ENCODE measurements around the gene SLC26A9.
A peak's percentile ranks its signal among the peaks of the same experiment; 100 is the strongest.

The SLC26A9 gene

DNA sequence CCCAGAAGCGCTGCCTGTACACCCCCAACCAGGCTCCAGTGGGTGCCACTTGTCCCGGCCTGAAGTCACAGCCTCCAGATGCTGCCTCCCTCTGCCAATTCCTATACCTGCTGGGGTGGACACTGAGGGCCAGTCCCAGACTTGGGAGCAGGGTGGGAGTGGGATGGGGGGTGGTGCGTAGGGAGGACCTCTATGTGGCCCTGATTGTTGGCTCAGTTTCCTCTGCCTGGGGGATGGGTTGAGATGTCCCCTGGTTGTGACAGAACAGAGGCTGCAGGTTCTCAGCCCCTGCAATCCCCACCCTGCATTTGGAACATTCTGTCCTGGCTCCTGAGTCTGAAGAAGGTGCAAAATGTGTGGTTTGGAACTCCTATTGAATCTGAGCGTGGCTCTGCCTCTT is 32.8 kb upstream of the SLC26A9 start:
- no peaks in the 10 kb centered on the region for H3K79me1 ChIP-seq (replicated peaks; ENCODE audit: low read length, poor library complexity, severe bottlenecking)
- H3K4me2 ChIP-seq (ENCODE audit: low read length, poor library complexity, severe bottlenecking): no peak overlapping the region
- no peak overlapping the region for H4K8ac ChIP-seq (ENCODE audit: low read length)
- H4K91ac ChIP-seq (ENCODE audit: low read length): no peak overlapping the region
- no peak for DNase-seq
- H3K23ac ChIP-seq (ENCODE audit: low read length in 2 of 2): no peak overlapping the region
- H2BK5ac ChIP-seq (ENCODE audit: low read depth, low read length, poor library complexity, severe bottlenecking): no peak overlapping the region
- no peak overlapping the region for H3K18ac ChIP-seq (ENCODE audit: low read depth in 1 of 2, low read length in 2 of 2)
- H3K9ac ChIP-seq (ENCODE audit: low read length): no peak overlapping the region
- 83% methylated on average over 2 of the region's 4 CpGs for WGBS
- no peak overlapping the region for H2AK5ac ChIP-seq (ENCODE audit: low read length, severe bottlenecking)
- H3K4me3 ChIP-seq (ENCODE audit: insufficient read depth in 1 of 2, low read depth in 1 of 2, low read length in 2 of 2): no peak overlapping the region
- peaks cover 0 to 7% of the 10 kb centered on the region in 2 experiments for H3K36me3 ChIP-seq (ENCODE audit: control insufficient read depth in 1 of 2, insufficient read depth in 2 of 2, low read depth in 1 of 2, low read length in 2 of 2)
- H3K9me3 ChIP-seq (ENCODE audit: control insufficient read depth, low read length): no peaks in the 10 kb centered on the region
- no peaks in the 10 kb centered on the region for H3K27me3 ChIP-seq (ENCODE audit: control insufficient read depth in 1 of 2, insufficient read depth in 1 of 2, low read length in 2 of 2)
- H2BK12ac ChIP-seq (ENCODE audit: low read length in 2 of 2): no peak overlapping the region
- H3K27ac ChIP-seq (ENCODE audit: low read length, poor library complexity, severe bottlenecking): no peak overlapping the region
- no peak overlapping the region for H2BK120ac ChIP-seq (ENCODE audit: low read depth, low read length)
- no peak overlapping the region for H2BK15ac ChIP-seq (ENCODE audit: low read depth, poor library complexity, severe bottlenecking)
- peaks cover 8% of the 10 kb centered on the region for H3K4me1 ChIP-seq (ENCODE audit: control insufficient read depth, insufficient read depth, low read depth, low read length)
- H3K14ac ChIP-seq (ENCODE audit: low read length in 2 of 2): no peak overlapping the region
- no peak overlapping the region for H3K4ac ChIP-seq (ENCODE audit: low read depth in 1 of 2, low read length in 2 of 2)
- no peak overlapping the region for H2AFZ ChIP-seq (ENCODE audit: low read depth, low read length)

DNA sequence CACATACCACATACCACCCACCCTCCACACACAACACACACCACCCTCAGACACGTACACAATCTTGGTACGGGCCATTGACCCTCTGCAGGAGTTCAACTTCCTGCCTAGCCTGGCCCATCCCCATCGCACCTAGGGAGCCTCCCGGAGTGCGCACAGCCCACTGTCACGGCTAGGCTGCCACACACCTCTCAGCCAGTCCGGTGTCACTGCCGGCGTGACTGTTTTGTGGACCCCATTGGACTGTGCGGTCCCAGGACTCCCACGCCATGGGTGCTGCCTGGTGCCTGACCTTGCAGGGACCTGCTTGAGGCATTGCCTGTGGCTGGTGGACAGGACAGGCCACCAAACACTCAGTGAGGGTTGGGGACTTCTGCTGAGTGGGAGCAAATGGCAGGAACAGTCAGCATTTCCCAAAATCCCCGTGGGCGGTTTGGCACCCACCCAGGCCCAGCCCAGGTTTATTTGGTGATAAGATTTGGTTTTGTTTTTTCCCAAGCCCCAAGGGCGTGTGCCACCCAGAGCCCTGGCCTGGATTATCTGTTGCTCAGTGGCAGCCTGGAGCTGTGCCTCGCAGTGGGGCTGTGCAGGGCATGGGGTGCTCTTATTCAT is 32.2 kb upstream of the SLC26A9 start:
- Histone ChIP-seq H3K18ac (ENCODE audit: low read depth in 1 of 2, low read length in 2 of 2) (no peak overlapping the region), H4K8ac (ENCODE audit: low read length) (no peak overlapping the region), H3K4ac (ENCODE audit: low read depth in 1 of 2, low read length in 2 of 2) (no peak overlapping the region), H2BK5ac (ENCODE audit: low read depth, low read length, poor library complexity, severe bottlenecking) (no peak overlapping the region), H2BK120ac (ENCODE audit: low read depth, low read length) (no peak overlapping the region), H2AK5ac (ENCODE audit: low read length, severe bottlenecking) (no peak overlapping the region), H2AFZ (ENCODE audit: low read depth, low read length) (no peak overlapping the region), H3K9ac (ENCODE audit: low read length) (no peak overlapping the region), H3K9me3 (ENCODE audit: control insufficient read depth, low read length) (no peaks in the 10 kb centered on the region), H3K4me2 (ENCODE audit: low read length, poor library complexity, severe bottlenecking) (no peak overlapping the region), H2BK12ac (ENCODE audit: low read length in 2 of 2) (no peak overlapping the region), H3K14ac (ENCODE audit: low read length in 2 of 2) (no peak overlapping the region), H4K91ac (ENCODE audit: low read length) (no peak overlapping the region), H2BK15ac (ENCODE audit: low read depth, poor library complexity, severe bottlenecking) (no peak overlapping the region), H3K4me3 (ENCODE audit: insufficient read depth in 1 of 2, low read depth in 1 of 2, low read length in 2 of 2) (no peak overlapping the region), H3K4me1 (ENCODE audit: control insufficient read depth, insufficient read depth, low read depth, low read length) (peaks cover 8% of the 10 kb centered on the region), H3K27ac (ENCODE audit: low read length, poor library complexity, severe bottlenecking) (no peak overlapping the region), H3K27me3 (ENCODE audit: control insufficient read depth in 1 of 2, insufficient read depth in 1 of 2, low read length in 2 of 2) (no peaks in the 10 kb centered on the region), H3K36me3 (ENCODE audit: control insufficient read depth in 1 of 2, insufficient read depth in 2 of 2, low read depth in 1 of 2, low read length in 2 of 2) (peaks cover 0 to 7% of the 10 kb centered on the region in 2 experiments), H3K79me1 (replicated peaks; ENCODE audit: low read length, poor library complexity, severe bottlenecking) (no peaks in the 10 kb centered on the region), H3K23ac (ENCODE audit: low read length in 2 of 2) (no peak overlapping the region)
- DNase-seq: no peak
- WGBS: 82% methylated on average over 15 of the region's 15 CpGs

GRCh38 chr1:205974712-205975111 is 31.5 kb upstream of the SLC26A9 start:
- peak overlapping the region; percentile 1 for H4K91ac ChIP-seq (ENCODE audit: low read length)
- 91% methylated on average over 3 of the region's 3 CpGs for WGBS
- H3K4me2 ChIP-seq (ENCODE audit: low read length, poor library complexity, severe bottlenecking): no peak overlapping the region

GRCh38 chr1:205973377-205974232 is 30.3 kb upstream of the SLC26A9 start:
- H3K4me1 ChIP-seq (ENCODE audit: control insufficient read depth, insufficient read depth, low read depth, low read length): peaks cover 8% of the 10 kb centered on the region
- no peak overlapping the region for H2BK5ac ChIP-seq (ENCODE audit: low read depth, low read length, poor library complexity, severe bottlenecking)

More at GRCh38 chr1:205974712-205975111, 31.5 kb upstream of the SLC26A9 start:
- no peak overlapping the region for H3K18ac ChIP-seq (ENCODE audit: low read depth in 1 of 2, low read length in 2 of 2)
- no peak overlapping the region for H2AFZ ChIP-seq (ENCODE audit: low read depth, low read length)
- H4K8ac ChIP-seq (ENCODE audit: low read length): no peak overlapping the region
- H2BK15ac ChIP-seq (ENCODE audit: low read depth, poor library complexity, severe bottlenecking): no peak overlapping the region
- no peak overlapping the region for H2AK5ac ChIP-seq (ENCODE audit: low read length, severe bottlenecking)
- H3K9me3 ChIP-seq (ENCODE audit: control insufficient read depth, low read length): no peaks in the 10 kb centered on the region
- H2BK120ac ChIP-seq (ENCODE audit: low read depth, low read length): no peak overlapping the region
- no peak overlapping the region for H3K23ac ChIP-seq (ENCODE audit: low read length in 2 of 2)
- H3K79me1 ChIP-seq (replicated peaks; ENCODE audit: low read length, poor library complexity, severe bottlenecking): no peaks in the 10 kb centered on the region
- no peak overlapping the region for H3K4me3 ChIP-seq (ENCODE audit: insufficient read depth in 1 of 2, low read depth in 1 of 2, low read length in 2 of 2)
- no peak overlapping the region for H3K9ac ChIP-seq (ENCODE audit: low read length)
- H3K27me3 ChIP-seq (ENCODE audit: control insufficient read depth in 1 of 2, insufficient read depth in 1 of 2, low read length in 2 of 2): no peaks in the 10 kb centered on the region
- H3K27ac ChIP-seq (ENCODE audit: low read length, poor library complexity, severe bottlenecking): no peak overlapping the region
- H3K4me1 ChIP-seq (ENCODE audit: control insufficient read depth, insufficient read depth, low read depth, low read length): peaks cover 8% of the 10 kb centered on the region
- H3K4ac ChIP-seq (ENCODE audit: low read depth in 1 of 2, low read length in 2 of 2): no peak overlapping the region
- H3K14ac ChIP-seq (ENCODE audit: low read length in 2 of 2): peak overlapping the region in 1 of 2 experiments; percentile 80
- no peak overlapping the region for H2BK5ac ChIP-seq (ENCODE audit: low read depth, low read length, poor library complexity, severe bottlenecking)
- H2BK12ac ChIP-seq (ENCODE audit: low read length in 2 of 2): no peak overlapping the region
- DNase-seq: no peak
- peaks cover 0 to 4% of the 10 kb centered on the region in 2 experiments for H3K36me3 ChIP-seq (ENCODE audit: control insufficient read depth in 1 of 2, insufficient read depth in 2 of 2, low read depth in 1 of 2, low read length in 2 of 2)

More at GRCh38 chr1:205973377-205974232, 30.3 kb upstream of the SLC26A9 start:
- Histone ChIP-seq H3K9me3 (ENCODE audit: control insufficient read depth, low read length) (no peaks in the 10 kb centered on the region), H3K4me3 (ENCODE audit: insufficient read depth in 1 of 2, low read depth in 1 of 2, low read length in 2 of 2) (peak overlapping the region in 1 of 2 experiments; percentile 9), H3K36me3 (ENCODE audit: control insufficient read depth in 1 of 2, insufficient read depth in 2 of 2, low read depth in 1 of 2, low read length in 2 of 2) (peaks cover 0 to 4% of the 10 kb centered on the region in 2 experiments), H3K9ac (ENCODE audit: low read length) (no peak overlapping the region), H2BK120ac (ENCODE audit: low read depth, low read length) (no peak overlapping the region), H2AFZ (ENCODE audit: low read depth, low read length) (no peak overlapping the region), H3K4ac (ENCODE audit: low read depth in 1 of 2, low read length in 2 of 2) (no peak overlapping the region), H3K79me1 (replicated peaks; ENCODE audit: low read length, poor library complexity, severe bottlenecking) (no peaks in the 10 kb centered on the region), H4K8ac (ENCODE audit: low read length) (no peak overlapping the region), H3K27me3 (ENCODE audit: control insufficient read depth in 1 of 2, insufficient read depth in 1 of 2, low read length in 2 of 2) (no peaks in the 10 kb centered on the region), H2BK15ac (ENCODE audit: low read depth, poor library complexity, severe bottlenecking) (no peak overlapping the region), H2BK12ac (ENCODE audit: low read length in 2 of 2) (peak overlapping the region in 1 of 2 experiments; percentile 6), H3K4me2 (ENCODE audit: low read length, poor library complexity, severe bottlenecking) (no peak overlapping the region), H3K27ac (ENCODE audit: low read length, poor library complexity, severe bottlenecking) (no peak overlapping the region), H3K18ac (ENCODE audit: low read depth in 1 of 2, low read length in 2 of 2) (peak overlapping the region in 1 of 2 experiments; percentile 11), H3K14ac (ENCODE audit: low read length in 2 of 2) (peak overlapping the region in 1 of 2 experiments; percentile 96), H4K91ac (ENCODE audit: low read length) (peak overlapping the region; percentile 3), H3K23ac (ENCODE audit: low read length in 2 of 2) (peak overlapping the region in 1 of 2 experiments; percentile 23), H2AK5ac (ENCODE audit: low read length, severe bottlenecking) (no peak overlapping the region)
- 96% methylated on average over 8 of the region's 8 CpGs for WGBS
- DNase-seq: no peak
